HG02610 (cell line): ENCODE results near the gene FMC1.
"Not testable (repeated sequence)": the region's sequence is repeated elsewhere in the genome, so short reads cannot be mapped to it uniquely, and the experiment has no call there.

Source experiments
- ATAC-seq: cut with Tn5 transposase; IDR thresholded peaks from one replicate; pipeline ENCODE4 v1.9.1; 2021; ENCODE audit warnings: mild to moderate bottlenecking, moderate library complexity; ENCODE audit not compliant: unreplicated experiment

The FMC1 gene

DNA sequence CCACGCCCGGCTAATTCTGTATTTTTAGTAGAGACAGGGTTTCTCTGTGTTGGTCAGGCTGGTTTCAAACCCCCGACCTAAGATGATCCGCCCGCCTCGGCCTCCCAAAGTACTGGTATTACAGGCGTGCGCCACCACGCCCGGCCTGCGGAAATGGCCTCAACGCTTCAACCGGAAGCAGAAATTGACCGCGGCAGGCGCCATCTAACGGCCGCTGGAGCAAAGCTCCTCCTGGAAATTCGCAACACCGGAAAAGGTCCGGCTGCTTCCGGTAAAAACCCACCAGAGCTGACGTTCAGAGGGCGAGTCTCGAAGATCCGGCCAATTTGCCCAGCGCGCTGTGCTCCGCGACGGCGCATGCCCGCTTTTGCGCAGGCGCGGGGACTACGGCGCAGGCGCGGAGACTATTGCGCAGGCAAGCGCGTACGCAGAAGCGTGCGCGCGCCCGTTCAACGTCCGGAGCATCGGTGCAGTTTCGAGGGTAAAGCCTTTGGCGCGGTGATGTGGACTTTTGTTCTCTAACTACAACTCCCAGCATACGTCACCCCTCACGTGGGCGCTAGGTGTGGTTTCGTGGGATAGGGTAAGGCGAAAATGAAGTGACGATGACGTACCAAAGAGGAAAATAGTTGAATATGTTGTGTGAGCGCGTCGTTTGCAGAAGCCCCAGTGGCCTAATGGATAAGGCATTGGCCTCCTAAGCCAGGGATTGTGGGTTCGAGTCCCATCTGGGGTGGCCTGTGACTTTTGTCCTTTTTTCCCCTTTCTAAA, 915 bp upstream of the FMC1 start:
- ATAC-seq, result peak; percentile 82

DNA sequence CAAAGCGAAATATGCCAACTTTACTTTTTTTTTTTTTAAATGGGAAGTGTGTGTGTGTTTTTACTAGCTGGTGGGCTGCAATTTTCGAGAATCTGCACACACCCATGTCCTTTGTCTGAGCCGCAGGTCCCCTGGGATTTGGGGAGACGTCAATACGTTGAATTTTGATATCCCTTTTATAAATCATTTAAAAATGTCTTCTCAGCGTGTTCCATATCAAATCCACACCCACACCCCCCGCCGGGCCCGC, 404 bp upstream of the FMC1 start:
- ATAC-seq, result no peak

DNA sequence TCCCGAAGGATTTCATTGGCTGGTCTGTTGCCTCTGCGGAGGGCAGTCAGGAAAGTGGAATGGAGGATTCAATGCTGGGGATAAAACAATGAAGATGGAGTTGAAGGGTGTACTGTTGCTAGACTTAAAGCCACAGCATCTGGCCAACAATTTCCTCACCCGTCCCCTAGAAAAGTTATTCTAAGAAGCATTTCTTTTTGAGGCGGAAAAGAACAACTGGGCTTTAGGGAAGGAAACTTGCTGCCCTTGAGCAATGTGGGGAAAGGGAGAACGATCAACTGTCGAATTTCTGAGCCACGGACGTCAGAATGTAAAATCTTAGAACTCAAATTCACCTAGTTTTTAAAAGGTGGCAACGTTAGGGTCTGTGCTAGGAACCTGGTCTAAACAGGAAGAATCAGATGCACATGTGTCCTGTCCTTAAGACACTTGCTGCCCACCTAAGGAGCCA, 664 bp downstream of the FMC1 start:
- ATAC-seq, result no peak

DNA sequence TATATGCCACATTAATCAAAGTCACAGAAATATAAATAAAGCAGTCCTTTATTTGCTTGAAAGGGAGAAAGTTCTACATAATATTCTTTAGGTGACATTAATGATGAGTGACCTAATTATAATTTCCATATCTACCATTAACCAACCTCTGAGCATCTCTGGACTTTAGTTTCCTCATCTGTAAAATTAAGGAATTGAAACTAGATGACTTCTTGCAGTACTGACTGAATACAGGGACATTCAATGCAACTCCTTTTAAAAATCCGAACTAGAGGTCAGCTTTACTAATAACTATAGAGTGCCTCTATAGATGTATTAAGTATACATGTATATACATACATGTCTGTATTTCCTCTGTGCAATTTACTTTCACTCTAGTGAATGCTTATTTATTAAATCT, 3.9 kb downstream of the FMC1 start:
- no peak for ATAC-seq

DNA sequence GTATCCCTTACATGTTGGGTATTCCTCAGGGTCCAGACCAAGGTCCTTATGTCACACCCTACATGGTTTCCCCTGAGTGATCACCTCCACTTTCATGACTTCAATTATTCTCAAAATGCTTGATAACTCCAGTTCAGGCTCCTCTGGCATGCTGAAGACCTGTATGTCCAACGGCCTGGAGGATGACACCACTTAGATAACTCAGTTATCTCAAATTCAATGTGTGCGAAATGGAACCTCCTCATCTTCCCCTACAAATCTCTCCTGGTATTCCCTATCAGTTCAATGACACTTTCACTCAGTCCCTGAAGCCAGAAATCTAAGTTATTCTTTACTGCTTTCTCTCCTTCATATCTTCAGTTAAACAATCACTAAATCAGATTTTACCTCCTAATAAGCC, 9.9 kb downstream of the FMC1 start:
- ATAC-seq, result no peak

DNA sequence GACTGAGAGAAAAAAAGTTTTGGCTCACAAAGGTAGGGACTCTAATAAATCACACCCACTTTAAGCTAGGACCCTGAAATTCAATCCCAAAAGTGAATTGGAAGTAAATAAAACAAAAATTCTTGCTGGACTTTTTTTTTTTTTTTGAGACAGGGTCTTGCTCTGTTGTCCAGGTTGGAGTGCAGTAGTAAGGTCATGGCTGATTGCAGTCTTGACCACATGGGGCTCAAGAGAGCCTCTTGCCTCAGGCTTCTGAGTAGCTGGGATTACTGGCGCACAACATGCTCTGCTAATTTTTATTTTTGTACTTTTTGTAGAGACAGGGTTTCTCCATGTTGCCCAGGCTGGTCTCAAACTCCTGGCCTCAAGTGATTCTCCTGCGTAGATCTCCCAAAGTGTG, 13.6 kb downstream of the FMC1 start:
- no peak for ATAC-seq

DNA sequence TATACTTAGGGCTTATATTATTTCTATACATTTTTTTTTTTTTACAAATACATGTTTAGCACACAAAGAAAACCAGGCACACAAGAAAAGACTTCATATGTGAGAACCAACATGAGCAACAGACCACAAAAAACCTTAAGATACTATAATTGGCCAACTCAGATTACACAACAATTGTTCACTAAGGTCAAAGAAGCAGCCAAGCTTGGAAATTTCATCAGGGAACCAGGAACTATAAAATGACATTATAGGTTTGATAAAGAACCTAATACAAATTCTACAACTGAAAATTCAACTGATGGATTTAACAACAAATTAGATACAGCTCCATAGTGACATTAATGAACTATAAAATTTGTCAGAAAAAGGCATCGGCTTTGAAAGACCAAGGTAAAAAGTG, 14.2 kb downstream of the FMC1 start:
- ATAC-seq, result no peak

DNA sequence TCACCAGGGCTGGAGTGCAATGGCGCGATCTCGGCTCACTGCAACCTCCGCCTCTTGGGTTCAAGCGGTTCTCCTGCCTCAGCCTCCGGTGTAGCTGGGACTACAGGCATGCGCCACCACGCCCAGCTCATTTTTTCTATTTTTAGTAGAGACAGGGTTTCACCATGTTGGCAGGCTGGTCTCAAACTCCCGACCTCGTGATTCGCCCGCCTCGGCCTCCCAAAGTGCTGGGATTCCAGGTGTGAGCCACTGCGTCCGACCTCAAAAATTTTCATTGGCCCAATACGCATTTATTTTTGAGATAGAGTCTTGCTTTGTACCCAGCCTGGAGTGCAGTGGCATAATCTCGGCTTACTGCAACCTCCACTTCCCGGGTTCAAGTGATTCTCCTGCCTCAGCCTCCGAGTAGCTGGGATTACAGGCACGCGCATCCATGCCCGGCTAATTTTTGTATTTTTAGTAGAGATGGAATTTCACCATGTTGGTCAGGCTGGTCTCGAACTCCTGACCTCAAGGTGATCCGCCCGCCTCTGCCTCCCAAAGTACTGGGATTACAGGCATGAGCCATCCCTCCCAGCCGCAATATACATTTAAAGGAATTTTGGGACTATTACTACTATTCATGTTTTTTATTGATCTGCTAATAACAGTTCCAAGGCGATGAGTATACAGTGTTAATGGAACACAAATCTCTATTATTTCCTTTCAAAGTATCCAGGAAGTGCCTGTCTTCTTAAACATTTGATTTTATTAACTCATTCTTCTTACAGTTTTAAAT, 16.8 kb downstream of the FMC1 start:
- ATAC-seq, result not testable (repeated sequence)

DNA sequence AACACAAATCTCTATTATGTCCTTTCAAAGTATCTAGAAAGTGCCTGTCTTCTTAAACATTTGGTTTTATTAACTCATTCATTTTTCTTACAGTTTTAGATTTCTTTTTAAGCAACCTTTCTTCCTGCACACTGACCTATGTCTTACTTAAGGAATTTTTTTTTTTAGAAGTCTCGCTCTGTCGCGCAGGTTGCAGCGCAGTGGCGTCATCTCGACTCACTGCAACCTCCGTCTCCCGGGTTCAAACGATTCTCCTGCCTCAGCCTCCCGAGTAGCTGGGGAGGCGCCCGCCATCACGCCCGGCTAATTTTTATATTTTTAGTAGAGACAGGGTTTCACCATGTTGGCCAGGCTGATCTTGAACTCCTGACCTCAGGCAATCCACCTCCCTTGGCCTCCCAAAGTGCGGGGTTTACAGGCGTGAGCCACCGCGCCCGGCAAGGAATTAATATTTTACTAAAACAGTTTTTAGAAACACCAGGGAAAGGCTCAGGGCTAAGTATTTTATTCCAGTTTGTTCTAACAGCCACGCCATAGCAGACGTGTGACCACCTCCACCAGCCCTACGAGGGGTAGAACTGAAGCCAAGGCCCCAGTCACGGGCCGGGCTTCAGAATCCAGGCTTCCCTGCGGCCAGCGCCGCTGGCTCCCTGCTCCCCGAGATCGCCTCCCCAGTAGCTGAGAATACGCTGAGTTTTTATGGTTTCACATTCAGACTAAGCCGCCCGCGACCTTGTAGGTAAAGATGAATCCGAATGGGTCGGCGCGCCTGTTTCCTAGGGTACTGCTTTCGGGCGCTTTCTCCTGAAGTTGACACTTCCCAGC, 17.6 kb downstream of the FMC1 start:
- ATAC-seq, result no peak

DNA sequence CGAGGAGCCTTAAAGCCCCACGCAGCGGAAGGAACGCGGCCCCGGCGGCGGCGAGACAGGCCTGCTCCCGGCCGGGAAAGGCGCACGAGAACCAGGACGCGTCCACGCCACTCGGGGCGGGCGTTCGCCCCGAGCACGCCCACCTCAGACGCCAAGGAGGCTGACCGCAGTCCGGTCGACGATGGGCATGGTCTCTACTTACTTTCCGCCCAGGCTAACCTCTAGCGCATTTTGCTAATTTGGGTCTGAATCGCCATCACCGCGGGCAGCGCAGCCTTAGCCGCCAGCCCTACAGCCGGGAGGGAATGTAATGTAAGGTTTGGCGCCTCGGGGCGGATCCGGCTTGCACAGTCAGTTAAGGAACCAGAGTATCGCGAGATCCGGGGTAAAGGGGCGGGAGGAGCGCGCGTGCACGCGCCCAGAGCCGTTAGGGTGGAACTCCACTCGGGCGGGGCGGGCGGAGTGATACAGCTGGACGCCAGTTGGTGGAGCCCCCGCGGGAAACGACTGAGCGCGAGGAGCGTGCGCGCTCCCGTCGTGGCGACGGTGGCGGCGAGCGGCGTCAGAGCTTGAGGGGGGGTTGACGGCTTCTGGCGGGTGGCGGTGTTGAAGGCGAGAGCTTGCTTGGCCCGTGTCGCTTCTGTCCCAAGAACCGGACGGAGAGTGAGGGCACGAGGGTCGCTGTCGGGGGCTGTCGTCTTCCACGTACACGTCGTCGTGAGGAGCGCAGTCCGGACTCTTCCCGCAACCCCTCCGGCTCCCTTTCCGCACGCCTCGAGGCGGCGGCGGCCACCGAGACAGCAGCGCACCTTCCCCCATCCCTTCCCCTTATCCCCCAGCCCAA, 18.5 kb downstream of the FMC1 start, which contains the start of gene LUC7L2:
LUC7L2 (plus strand) TSS at position 529 of the 844 bp plus-strand sequence. CDS start 368 bp downstream, outside the sequence.
- peak; percentile 81 for ATAC-seq

DNA sequence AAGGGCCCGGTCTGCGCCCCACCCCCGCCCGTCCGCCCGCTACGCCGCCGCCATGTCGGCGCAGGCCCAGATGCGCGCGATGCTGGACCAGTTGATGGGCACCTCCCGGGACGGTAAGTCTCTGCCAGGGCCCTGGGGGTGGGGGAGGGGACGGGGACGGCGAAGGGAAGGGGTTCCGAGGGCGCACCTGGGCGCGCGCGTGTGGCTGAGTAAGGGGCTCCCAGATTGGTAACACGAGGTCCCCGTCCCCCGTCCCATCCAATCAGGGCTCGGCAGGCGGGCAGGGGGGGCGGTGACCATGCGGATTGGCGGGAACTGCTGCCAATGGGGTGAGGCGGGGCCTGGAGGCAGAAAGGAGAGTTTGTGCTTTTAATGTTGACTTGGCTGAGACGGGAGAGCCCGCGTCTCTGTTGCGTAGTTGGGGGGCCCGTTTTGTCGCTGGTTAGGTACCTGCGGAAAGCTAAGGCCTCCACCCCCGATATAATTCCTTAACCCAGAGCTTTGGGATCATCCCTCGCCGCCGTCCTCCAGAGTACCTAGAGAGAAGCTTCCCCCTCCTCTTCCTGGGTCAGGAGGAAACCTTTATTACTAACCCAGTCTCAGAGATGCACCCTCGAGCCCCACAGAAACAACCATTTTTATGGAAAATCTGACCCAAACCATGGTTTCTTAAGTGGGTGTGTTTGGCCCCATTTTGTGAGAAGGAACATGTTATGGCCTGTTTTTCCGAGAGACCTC, 19.2 kb downstream of the FMC1 start:
- ATAC-seq, result peak; percentile 75

DNA sequence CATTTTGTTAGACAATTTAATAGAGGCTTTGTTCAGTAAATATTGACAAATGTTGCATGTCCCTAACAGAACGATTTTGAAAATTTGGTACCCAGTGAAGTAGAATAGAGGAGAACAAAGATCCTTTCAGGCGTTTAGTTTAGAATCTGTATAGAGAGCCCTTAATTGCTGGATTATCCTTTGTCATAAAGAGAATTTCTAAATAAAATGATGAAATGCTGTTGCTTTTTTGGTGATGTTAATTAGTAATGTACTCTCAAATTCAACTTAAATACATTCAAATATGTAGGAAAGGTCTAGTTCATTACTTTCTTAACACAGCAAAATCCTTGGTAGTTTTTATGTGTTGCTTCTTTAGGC, 19.8 kb downstream of the FMC1 start:
- ATAC-seq, result no peak

DNA sequence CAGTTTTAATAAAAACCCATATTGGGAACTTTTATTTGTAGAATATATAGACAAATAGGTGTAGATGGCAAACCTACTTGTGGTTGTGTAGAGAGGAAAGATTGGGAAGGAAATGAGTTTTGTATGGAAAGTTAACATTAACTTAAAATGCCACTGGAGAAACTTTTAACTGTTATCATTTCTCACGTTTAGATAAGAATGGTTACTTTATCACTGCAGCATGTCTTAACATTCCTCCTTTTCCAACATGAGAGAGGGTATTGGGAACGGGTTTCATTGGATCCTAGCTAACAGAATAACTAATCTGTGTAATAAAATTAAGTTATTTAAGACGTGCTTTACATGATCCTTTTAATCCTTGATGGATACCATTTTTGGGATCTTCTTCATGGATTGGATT, 20.4 kb downstream of the FMC1 start:
- no peak for ATAC-seq

DNA sequence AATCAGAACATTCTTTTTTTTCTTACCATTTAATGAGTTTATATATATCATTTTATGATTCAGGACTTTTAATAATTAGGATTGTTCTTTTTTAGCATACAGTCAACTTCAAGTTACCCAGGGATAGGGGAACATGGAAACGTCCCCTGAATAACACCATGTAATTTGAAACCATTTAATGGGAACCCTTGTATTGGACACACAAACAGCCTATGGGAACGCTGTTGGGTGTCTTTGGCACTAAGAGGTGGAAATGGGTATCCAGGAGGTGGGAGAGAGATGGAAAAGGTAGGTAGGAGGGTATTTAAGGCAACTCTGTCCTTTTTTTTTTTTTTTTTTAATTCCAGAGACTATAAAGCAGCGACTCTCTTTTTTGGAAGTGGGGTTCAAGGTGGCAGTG, 21.2 kb downstream of the FMC1 start:
- no peak for ATAC-seq

DNA sequence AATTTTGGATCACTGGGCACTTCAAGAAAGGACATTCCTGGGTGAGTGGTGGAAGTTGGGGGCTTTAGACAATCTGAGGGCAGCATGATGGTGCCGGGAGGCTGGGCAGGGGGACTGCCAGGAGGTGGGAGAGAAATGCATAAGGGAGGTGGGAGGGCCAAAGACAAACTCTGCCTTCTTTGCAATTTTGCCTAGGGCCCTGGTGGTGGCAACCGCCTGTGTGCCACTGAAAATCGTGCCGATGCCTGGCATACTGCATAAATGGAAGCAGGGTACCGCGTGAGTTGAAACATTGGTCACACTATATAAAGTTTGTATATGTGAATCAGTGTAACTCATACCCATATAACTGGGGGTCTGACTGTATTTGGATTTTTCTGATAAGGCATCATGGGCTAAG, 21.8 kb downstream of the FMC1 start:
- ATAC-seq, result no peak

DNA sequence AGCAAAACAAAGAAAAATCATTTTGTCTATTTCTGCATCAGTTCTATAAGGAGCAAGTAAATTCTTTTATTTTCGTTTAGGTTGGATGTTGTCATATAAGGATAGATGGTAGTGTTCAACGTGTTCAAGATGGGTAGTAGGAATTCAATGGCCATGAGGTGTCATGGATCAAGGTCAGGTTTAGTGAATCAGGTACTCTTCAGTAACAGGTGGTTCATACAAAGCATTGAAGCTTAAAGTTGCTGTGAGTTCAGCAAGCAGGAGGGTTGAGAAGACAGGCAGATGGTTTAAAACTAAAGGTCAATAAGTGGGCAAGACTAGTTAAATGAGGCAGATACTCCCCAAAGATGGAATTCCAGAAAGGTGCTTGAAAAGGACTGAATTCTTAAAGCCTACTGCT, 24.2 kb downstream of the FMC1 start:
- ATAC-seq, result no peak

DNA sequence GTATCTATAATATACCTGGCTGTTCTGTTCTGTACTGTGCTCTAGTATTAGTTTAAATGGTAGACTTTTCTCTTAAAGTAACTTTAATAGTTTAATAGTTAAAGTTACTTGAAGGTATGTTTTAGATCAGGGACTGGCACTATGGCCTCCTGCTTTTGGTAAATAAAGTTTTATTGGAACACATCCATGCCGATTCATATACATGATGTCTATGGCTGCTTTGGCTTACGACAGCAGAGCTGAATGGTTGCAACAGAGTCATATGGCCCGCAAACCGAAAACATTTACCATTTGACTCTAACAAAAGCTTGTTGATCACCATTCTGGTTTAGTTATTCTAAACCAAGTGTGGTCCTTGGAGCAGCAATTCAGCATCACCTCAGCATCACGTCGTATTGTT, 25.3 kb downstream of the FMC1 start:
- no peak for ATAC-seq

DNA sequence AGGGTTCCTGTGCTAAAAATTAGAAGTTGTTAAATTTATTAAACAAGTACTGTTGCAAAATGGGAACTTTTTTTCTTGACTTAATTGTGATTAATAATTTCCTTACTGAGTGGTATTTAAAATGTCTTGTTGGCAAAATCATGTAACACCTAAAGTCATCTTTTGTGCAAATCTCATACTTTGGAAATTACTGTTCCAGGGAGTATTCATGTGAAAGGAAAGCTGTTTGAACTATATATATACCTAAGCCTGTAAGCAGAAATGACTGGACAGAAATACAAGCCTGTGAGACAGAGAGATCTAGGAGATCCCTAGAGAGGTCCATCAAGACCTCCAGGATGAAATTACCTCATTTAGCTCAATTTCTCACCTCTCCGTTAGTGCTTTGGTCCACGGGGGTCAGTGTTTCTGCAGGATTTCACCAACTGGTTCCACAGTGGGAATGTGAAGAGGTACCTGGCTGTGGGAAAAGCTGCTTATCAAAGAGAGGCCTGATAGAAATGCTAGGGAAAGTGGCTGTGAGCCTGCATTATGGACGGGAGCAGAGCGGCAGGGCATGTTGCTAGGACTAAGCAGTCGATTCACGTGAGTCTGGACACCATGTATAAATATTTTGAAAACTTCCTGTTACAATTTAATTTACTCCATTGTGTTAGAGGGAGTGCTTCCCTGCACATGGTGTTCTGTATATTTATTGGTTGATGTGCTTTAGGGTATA, 26.5 kb downstream of the FMC1 start:
- peak; percentile 81 for ATAC-seq

DNA sequence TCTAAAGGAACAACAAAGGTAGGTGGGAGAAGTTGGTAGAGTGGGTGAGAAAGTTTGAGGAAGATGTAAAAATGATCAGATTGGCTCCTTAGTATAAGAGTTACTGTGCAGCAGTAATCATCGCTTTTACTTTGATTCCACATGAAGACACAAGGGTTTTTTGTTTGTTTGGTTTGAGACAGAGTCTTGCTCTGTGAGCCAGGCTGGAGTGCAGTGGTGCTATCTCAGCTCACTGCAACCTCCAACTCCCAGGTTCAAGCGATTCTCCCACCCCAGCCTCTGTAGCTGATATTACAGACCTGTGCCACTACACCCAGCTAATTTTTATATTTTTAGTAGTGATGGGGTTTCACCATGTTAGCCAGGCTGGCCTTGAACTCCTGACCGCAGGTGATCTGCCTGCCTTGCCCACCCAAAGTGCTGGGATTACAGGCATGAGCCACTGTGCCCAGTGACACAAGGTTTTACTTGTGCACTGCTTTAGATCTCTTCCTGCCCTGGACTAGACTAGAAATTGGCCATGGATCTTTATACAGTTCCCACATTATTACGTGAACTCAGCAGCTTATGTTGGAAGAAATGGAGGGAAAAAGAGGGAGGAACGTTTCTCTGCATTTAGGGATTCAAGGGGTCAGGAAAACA, 29.3 kb downstream of the FMC1 start:
- no peak for ATAC-seq
